GM18858 (cell line): ENCODE measurements around the gene HPSE2.
A peak's percentile ranks its signal among the peaks of the same experiment; 100 is the strongest.

ENCODE experiments used
- ATAC-seq: cut with Tn5 transposase; IDR thresholded peaks from one replicate; pipeline ENCODE4 v1.9.1; 2021; ENCODE audit not compliant: unreplicated experiment

Gene HPSE2

DNA sequence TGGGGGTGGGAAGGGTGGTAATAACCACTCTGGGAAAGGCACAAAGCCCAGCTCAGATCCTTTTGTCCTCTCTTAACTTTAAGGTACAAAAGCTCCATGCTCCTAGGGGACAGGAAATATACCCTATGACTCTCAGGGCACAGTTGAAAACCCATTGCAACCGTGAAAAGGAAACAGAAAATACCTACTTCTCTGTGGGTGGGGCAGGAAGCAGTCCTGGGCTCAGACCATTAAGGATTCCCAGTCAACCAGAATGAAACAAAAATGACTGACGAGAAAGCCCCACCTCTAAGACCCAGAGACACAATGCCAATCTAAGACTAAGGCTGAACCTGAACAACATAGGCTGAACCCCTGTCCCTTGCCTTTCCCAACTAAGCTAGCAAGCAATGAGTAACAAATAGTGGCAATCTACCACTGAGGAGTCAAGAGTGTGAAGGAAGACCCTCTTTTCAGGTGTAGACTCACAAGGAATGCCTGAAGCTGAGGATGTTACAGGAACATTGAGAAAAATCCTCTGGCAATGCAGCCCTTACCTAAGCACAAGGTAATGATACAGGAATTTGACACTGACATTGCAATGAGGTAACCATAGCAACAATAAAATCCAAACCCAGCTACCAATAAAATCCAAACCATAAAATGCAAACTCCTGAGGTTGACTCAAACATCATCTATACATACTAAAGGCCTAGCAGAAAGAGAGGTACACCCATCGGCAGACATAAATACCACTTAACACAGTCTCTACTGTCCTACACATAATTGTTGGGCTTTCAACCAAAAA is 380.1 kb downstream of the HPSE2 start:
- ATAC-seq = peak; percentile 55

- ATAC-seq = no peak
These were observed 383.0 kb downstream of the HPSE2 start for GRCh38 chr10:98852686-98853085.

GRCh38 chr10:98848361-98848760 is 387.3 kb downstream of the HPSE2 start:
- no peak for ATAC-seq

DNA sequence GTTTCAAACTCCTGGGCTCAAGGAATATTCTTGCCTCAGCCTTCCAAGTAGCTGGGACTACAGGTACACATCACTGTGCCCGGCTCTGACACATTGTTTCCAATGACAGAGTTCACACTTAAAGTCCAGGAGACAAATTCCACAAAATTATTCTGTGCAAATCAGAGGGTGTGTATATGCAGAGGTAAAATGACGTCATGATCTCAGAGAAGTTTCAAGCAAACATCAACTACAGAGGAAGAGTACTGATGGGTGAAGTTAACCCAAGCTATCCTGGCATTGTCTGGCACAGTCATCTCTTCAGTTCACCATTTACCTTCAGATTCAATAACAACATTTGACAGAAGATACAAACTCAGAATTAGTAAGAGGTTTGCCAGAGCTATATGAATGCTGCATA is 388.9 kb downstream of the HPSE2 start:
- ATAC-seq = no peak

- ATAC-seq = no peak
These were observed 402.1 kb downstream of the HPSE2 start for GRCh38 chr10:98833542-98833941.

- no peak for ATAC-seq
These were observed 402.9 kb downstream of the HPSE2 start for GRCh38 chr10:98832738-98833137.

- ATAC-seq = no peak
These were observed 403.5 kb downstream of the HPSE2 start for GRCh38 chr10:98832196-98832595.

DNA sequence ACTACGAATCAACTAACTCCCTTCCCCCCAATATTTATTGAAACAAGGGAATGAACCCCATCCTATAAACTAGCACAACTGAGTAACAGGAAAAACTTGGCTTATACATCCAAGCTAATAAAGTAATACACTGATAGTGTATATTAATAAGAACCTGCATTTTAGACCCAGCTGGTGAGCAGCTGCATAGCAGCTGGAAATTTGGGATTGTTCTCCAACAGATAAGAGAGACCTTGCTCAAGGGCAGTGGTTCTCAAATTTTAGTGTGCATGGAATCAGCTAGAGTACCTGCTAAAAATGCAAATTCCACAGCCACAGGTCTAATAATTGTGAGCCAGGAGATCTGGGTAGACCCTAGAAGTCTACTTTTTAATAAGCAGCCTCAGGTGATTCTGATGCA is 404.3 kb downstream of the HPSE2 start:
- no peak for ATAC-seq

GRCh38 chr10:98825741-98826140 is 409.9 kb downstream of the HPSE2 start:
- ATAC-seq = no peak

DNA sequence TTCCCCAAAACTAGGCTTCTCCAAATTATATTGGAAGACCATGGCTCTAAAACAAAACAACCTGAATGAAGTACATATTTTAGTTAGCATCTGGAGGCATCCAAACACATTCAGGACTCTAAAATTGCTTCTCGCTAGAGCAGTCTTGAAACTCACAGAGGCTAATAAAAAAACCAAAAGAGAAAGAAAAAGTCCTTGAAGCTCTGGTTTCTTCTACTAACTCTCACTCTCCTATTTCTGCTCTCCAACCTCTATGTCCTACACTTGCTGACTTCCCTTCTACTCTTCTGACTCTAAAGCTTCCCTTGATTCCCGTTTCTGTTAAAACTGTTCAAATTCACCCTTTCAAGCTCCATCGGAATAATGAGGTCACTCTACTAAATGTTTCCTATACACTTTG is 418.3 kb downstream of the HPSE2 start:
- no peak for ATAC-seq

GRCh38 chr10:98815039-98815885 is 420.4 kb downstream of the HPSE2 start:
- no peak for ATAC-seq

DNA sequence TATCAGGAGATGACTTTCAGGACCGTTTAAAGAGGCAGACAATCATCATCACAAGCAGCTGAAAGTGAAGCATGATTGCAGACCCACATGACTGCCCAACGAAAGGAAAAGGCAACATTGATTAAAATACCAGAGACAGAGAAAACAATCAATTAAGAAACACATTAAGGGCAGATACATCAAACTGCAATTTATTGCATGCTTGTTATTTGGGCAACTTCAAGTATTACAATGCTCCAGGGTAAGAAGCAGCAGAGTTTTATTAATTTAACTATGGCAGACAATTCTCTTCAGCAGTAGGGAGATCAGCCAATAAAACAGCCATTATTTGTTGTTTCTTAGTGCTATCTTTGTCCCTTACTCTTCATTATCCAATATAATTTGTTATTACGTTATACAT is 421.2 kb downstream of the HPSE2 start:
- ATAC-seq = no peak

DNA sequence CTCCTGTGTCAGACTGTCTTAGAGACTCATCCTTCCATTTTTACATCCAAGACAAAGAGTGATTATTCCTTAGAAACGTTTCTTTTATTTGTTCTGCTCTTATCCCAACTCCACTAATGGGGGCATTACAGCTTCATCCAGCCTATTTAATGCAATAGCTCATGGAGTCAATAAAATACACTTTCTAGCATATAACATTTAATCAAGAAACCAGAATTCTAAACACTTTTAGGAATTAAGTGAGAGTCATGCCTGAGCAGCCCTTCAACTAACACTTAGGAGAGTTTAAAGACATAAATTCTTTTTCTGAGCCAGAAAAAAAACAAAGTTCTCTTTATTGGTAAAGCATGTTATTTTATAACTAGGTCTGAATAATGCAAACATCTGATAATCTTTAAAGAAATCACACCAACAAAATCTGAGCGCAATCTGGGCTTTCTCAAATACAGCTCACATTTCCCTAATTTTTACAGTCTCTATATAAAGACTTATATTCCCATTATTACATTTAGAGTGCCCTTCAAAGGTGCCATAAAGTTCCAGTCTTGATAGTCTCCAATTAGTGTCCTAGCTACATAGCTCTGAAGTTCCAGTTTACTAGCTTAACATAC is 427.3 kb downstream of the HPSE2 start:
- ATAC-seq = no peak

- ATAC-seq = no peak
These were observed 435.4 kb downstream of the HPSE2 start for GRCh38 chr10:98800263-98800662.

DNA sequence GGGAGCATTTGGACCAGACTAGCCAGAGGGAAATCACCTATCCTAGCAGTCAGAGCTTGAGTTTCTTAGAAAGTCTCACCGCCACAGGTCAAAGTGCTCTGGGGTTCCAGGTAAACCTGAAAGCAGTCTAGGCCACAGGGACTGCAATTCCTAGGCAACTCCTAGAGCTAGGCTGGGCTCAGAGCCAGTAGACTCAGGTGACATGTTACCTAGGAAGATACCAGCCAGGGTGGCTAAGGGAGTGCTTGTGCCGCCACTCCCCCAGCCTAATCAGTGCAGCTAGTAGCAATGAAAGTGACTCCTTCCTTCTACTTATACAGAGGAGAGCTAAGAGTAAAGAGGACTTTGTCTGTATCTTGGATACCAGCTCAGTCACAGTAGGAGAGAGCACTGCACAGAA is 440.2 kb downstream of the HPSE2 start:
- ATAC-seq = no peak

DNA sequence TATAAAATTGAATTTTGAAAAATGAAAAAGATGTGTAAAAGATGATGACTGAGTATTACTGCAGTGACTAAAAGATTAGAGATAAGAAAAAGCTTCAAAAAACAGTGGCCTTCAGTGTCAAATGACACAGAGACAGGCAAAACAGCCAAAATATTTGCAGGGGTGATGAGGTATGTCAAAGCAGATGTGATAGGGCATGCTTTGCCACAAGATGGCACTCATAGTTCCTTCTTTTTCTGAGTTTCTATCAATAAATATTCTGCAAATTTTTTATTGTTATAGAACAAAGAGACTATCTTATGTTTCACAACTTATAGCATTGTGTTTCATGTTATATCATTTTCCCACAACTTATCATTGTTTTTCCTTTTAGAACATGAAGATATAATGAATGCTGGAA is 444.8 kb downstream of the HPSE2 start:
- ATAC-seq = no peak

DNA sequence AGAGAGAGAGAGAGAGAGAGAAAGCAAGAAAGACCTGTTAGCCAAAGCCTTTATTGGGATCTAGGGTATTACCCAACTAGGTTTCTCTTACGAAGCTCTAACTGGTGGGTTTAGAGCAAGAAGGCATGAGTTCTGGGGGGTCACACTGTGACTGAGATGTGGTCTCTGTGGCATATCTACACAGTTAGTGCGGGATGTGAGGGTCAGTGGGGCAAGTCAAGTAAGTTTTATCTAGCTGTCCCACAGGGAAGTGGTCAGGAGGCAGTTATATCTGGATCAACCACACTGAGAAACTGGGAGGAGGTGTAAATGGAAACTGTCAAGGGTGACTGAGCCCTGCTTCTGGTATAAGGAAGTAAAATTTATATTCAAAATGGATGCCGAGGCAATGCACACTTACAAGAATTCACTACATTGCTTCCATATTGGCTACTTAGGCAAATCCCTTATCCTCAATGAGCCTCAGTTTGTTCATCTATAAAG is 457.3 kb downstream of the HPSE2 start:
- no peak for ATAC-seq

DNA sequence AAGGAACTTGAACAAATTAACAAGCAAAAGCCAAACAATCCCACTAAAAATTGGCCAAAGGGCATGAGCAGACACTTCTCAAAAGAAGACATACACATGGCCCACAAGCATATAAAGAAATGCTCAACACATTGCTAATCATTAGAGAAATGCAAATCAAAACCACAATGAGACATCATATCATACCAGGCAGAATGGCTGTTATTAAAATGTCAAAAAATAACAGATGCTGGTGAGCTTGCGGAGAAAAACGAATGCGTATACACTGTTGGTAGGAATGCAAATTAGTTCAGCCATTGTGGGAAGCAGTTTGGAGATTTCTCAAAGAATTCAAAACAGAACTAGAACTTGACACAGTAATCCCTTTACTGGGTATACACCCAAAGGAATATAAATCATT is 477.2 kb downstream of the HPSE2 start:
- no peak for ATAC-seq

GRCh38 chr10:98748298-98748697 is 487.4 kb downstream of the HPSE2 start:
- ATAC-seq = peak; percentile 44

GRCh38 chr10:98745645-98746044 is 490.0 kb downstream of the HPSE2 start:
- ATAC-seq = no peak

DNA sequence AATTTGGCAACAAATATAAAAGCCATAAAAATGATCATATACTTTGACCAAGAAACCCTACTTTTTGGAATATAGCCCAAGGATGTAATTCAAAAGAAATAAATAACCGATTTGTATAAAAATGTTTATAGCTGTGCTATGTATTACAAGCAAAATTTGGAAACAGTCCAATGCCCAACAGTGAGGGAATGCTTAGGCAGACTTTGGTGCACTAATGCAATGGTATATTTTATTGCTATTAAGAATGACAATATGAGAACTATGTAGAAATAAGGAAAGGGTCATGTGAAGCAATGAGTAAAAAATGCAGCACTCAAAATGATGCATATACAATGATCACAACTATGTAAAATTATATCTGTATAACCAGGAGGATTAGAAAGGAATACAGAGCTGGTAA is 515.1 kb downstream of the HPSE2 start:
- ATAC-seq = no peak

- no peak for ATAC-seq
These were observed 522.1 kb downstream of the HPSE2 start for GRCh38 chr10:98713586-98713985.
